ENCODE measurements around the gene ACKR2.

Gene ACKR2

GRCh38 chr3:42771271-42771670 lies 38.0 kb upstream of the ACKR2 start:
- in situ Hi-C loops (cut with HindIII; ENCODE audit: low sequenced_read_pairs) = no loop called here
- TF ChIP-seq CTCF (IDR thresholded peaks at IDR 0.05; ENCODE audit: low read depth, low read length) = no peak
- no peak for DNase-seq (ENCODE audit: low read depth, low spot score)
- no peak overlapping the region for H3K4me3 ChIP-seq (ENCODE audit: low read depth, low read length)

GRCh38 chr3:42772670-42773408 lies 36.4 kb upstream of the ACKR2 start, which contains the start of gene CCDC13:
Gene CCDC13, minus strand, starts transcription at chr3:42773253. Its CDS starts 14,908 bp downstream, at chr3:42758345.
- TF ChIP-seq CTCF (IDR thresholded peaks at IDR 0.05; ENCODE audit: low read depth, low read length) = no peak
- DNase-seq (ENCODE audit: low read depth, low spot score) = peak; percentile 91
- peak within 1 kb of the TSS; percentile 54 for H3K4me3 ChIP-seq (ENCODE audit: low read depth, low read length)
- in situ Hi-C loops (cut with HindIII; ENCODE audit: low sequenced_read_pairs) = no loop called here

- TF ChIP-seq CTCF (IDR thresholded peaks at IDR 0.05; ENCODE audit: low read depth, low read length) = no peak
- no peak for DNase-seq (ENCODE audit: low read depth, low spot score)
- peak overlapping the region; percentile 54 for H3K4me3 ChIP-seq (ENCODE audit: low read depth, low read length)
- in situ Hi-C loops (cut with HindIII; ENCODE audit: low sequenced_read_pairs) = no loop called here
Observed at GRCh38 chr3:42773409-42773751, 35.9 kb upstream of the ACKR2 start.

- no peak for TF ChIP-seq CTCF (IDR thresholded peaks at IDR 0.05; ENCODE audit: low read depth, low read length)
- peak; percentile 38 for DNase-seq (ENCODE audit: low read depth, low spot score)
- in situ Hi-C loops (cut with HindIII; ENCODE audit: low sequenced_read_pairs) = no loop called here
- no peak overlapping the region for H3K4me3 ChIP-seq (ENCODE audit: low read depth, low read length)
Observed at GRCh38 chr3:42778644-42779043, 30.6 kb upstream of the ACKR2 start.

GRCh38 chr3:42780398-42780797 lies 28.8 kb upstream of the ACKR2 start:
- TF ChIP-seq CTCF (IDR thresholded peaks at IDR 0.05; ENCODE audit: low read depth, low read length) = no peak
- DNase-seq (ENCODE audit: low read depth, low spot score) = no peak
- no peak overlapping the region for H3K4me3 ChIP-seq (ENCODE audit: low read depth, low read length)
- in situ Hi-C loops (cut with HindIII; ENCODE audit: low sequenced_read_pairs) = no loop called here

- DNase-seq (ENCODE audit: low read depth, low spot score) = peak; percentile 83
- in situ Hi-C loops (cut with HindIII; ENCODE audit: low sequenced_read_pairs) = no loop called here
- peak; percentile 67 for TF ChIP-seq CTCF (IDR thresholded peaks at IDR 0.05; ENCODE audit: low read depth, low read length)
- H3K4me3 ChIP-seq (ENCODE audit: low read depth, low read length) = no peak overlapping the region
Observed at GRCh38 chr3:42780892-42781700, 28.1 kb upstream of the ACKR2 start.

Data from astrocyte of the spinal cord (primary cell).